HT-29 (cell line): Measurements from ENCODE around the gene BMP8B. TPM values are rescaled to one million over a fixed set of nuclear protein-coding genes. Genes with fewer than 3 reads are reported as not detected.

Experiments
- DNase-seq: peaks from one replicate; pipeline ENCODE4 v3.0.0-alpha.2; 2015; ENCODE audit warnings: low spot score
- total RNA-seq: library from RNA; depleted of rRNA; stranded (reverse); fragments of >200 nt; shearing (Covaris generic); gene quantifications from 2 replicates; pipeline ENCODE4 v1.2.3, GENCODE V29; 2014

BMP8B gene
- total RNA-seq, 1 experiment from 2014 or later: 3.5 TPM

GRCh38 chr1:39760074-39761008 is 28.3 kb downstream of the BMP8B start:
- no peak for DNase-seq

- DNase-seq: no peak
Observed at GRCh38 chr1:39759436-39759726, 29.3 kb downstream of the BMP8B start.

GRCh38 chr1:39758556-39759435 is 29.9 kb downstream of the BMP8B start:
- no peak for DNase-seq

- DNase-seq: no peak
Observed at GRCh38 chr1:39757501-39757900, 31.2 kb downstream of the BMP8B start.

- DNase-seq: no peak
Observed at GRCh38 chr1:39755965-39756659, 32.6 kb downstream of the BMP8B start.

GRCh38 chr1:39754906-39755504 is 33.7 kb downstream of the BMP8B start:
- no peak for DNase-seq

GRCh38 chr1:39754026-39754570 is 34.6 kb downstream of the BMP8B start:
- no peak for DNase-seq

- no peak for DNase-seq
Observed at GRCh38 chr1:39753132-39754025, 35.3 kb downstream of the BMP8B start.

GRCh38 chr1:39752703-39753102 is 36.0 kb downstream of the BMP8B start:
- DNase-seq: no peak

- DNase-seq: no peak
Observed at GRCh38 chr1:39751595-39751994, 37.1 kb downstream of the BMP8B start.

- DNase-seq: no peak
Observed at GRCh38 chr1:39745016-39745670, 43.5 kb downstream of the BMP8B start.

GRCh38 chr1:39738622-39739366 is 49.9 kb downstream of the BMP8B start, which contains the start of gene PPIE:
Gene PPIE (plus strand): TSS chr1:39738882. CDS start chr1:39738901, 19 bp downstream.
- peak; percentile 91 for DNase-seq

- no peak for DNase-seq
Observed at GRCh38 chr1:39737546-39738169, 51.0 kb downstream of the BMP8B start.

- no peak for DNase-seq
Observed at GRCh38 chr1:39735731-39736130, 52.9 kb downstream of the BMP8B start.

GRCh38 chr1:39733161-39733560 is 55.5 kb downstream of the BMP8B start:
- DNase-seq: no peak

GRCh38 chr1:39732730-39733129 is 55.9 kb downstream of the BMP8B start:
- DNase-seq: no peak

GRCh38 chr1:39729842-39730241 is 58.8 kb downstream of the BMP8B start:
- DNase-seq: no peak

GRCh38 chr1:39729030-39729429 is 59.6 kb downstream of the BMP8B start:
- DNase-seq: no peak
